Cardiac fibroblast (primary cell): Measurements from ENCODE around the gene GPR33.

Experiments used
- DNase-seq, 2 donors: peaks; one replicate each; pipeline versions ENCODE4 v3.0.0 to v3.0.0-alpha.2; 2010; ENCODE audit warnings: low read depth in 2 of 2
- H3K4me3 ChIP-seq, 2 donors: replicated peaks in 1 of 2; 1 replicate in 1 of 2; 2 replicates in 1 of 2; pipeline ENCODE4 v1.5.1; 2011; ENCODE audit warnings: low read depth in 2 of 2, low read length in 2 of 2, mild to moderate bottlenecking in 2 of 2, moderate library complexity in 1 of 2
- TF ChIP-seq, protein P1 (sequence below): IDR thresholded peaks from one replicate; pipeline ENCODE4 v1.5.1; 2011; ENCODE audit warnings: low read depth, mild to moderate bottlenecking, low read length, inconsistent platforms

GPR33 gene

DNA sequence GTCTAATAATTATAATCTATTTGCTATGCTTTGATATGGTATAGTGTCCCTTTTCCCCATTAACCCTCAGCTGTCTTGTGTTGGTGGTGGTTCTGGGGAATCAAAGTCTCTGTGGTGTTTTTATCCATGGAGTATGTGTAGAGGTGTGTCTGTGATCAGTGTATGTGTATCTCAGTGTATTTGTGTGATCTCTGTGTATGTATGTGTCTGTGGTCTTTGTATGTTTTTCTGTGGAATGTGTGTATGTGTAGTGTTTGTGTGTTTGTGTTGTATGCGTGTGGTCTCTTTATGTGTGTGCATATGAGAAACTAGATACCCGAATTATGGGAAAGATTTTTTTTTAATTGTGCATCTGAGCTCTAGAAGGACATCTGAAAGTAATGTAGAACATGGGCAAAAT lies 1.1 kb downstream of the GPR33 start:
- TF ChIP-seq, protein P1, sequence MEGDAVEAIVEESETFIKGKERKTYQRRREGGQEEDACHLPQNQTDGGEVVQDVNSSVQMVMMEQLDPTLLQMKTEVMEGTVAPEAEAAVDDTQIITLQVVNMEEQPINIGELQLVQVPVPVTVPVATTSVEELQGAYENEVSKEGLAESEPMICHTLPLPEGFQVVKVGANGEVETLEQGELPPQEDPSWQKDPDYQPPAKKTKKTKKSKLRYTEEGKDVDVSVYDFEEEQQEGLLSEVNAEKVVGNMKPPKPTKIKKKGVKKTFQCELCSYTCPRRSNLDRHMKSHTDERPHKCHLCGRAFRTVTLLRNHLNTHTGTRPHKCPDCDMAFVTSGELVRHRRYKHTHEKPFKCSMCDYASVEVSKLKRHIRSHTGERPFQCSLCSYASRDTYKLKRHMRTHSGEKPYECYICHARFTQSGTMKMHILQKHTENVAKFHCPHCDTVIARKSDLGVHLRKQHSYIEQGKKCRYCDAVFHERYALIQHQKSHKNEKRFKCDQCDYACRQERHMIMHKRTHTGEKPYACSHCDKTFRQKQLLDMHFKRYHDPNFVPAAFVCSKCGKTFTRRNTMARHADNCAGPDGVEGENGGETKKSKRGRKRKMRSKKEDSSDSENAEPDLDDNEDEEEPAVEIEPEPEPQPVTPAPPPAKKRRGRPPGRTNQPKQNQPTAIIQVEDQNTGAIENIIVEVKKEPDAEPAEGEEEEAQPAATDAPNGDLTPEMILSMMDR: no peak
- no peak for DNase-seq
- no peak overlapping the region for H3K4me3 ChIP-seq

DNA sequence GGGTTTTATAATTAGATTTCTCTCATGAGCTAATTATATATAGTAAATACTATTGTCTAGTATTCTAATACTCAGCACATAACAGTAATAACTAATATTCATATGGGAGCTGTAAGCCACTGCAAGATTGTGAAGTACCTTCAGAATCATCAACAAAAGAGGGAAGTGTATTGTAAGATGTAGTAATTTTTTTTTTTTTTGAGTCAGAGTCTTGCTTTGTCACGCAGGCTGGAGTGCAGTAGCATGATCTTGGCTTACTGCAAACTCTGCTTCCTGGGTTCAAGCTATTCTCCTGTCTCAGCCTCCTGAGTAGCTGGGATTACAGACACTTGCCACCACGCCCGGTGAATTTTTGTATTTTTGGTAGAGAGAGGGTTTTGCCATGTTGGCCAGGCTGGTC lies 3.1 kb downstream of the GPR33 start:
- no peak overlapping the region for H3K4me3 ChIP-seq
- DNase-seq: no peak

DNA sequence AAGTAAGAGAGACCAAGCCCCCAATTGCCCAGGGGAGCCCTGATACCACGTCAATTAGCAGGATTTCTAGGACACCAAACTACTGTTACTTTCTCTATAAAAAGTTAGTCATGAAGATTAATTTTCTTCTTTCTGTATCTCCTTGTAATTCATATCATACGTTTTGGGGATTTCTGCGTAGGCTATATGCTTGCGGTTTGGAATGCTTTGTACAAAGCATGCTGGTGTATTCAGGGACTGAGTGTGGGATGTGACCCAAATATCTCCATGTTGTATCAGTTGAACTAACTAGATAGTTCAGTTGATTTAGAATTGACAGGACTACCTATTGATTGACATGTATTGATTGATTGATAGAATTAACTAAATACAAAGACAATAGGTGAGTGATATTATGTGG lies 7.7 kb downstream of the GPR33 start:
- TF ChIP-seq, protein P1: no peak
- DNase-seq: no peak
- no peak overlapping the region for H3K4me3 ChIP-seq

More for the DNA sequence above, 3.1 kb downstream of the GPR33 start:
- TF ChIP-seq, protein P1: no peak

DNA sequence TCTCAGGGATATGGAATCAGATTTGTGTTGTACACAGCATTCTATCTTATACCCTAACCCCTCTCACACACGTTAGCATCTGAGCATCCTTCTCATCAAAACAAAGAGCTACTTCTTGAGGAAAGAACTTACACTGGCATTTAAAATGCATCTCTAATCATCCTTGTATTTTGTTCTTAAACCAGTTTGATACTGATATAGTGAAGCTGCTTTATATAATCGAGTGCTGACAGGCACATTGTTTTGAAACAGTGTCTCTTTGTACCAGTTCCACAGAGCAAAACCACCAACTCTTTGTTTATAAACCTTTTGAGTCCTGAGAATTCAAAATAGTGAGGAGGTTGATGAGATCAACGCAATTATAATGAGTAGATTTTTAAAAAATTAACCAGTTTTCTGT lies 8.8 kb downstream of the GPR33 start:
- TF ChIP-seq, protein P1: no peak
- H3K4me3 ChIP-seq: no peak overlapping the region
- no peak for DNase-seq

DNA sequence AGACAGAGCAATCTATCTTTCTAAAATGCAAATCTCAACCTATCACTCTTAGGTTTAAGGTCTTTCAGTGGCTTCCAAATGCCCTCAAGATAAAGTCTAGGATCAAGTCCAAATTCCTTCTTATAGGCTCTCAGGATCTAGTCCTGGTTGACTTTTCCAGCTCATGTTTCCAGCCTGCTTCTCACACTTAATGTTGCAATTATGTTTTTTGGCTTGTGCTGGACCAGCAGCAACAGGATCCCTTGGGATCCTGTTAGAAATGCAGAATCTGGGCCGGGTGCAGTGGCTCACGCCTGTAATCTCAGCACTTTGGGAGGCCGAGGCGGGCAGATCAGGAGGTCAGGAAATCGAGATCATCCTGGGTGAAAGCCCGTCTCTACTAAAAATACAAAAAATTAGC lies 10.6 kb downstream of the GPR33 start:
- H3K4me3 ChIP-seq: no peak overlapping the region
- DNase-seq: peak; percentile 5 to 37
- TF ChIP-seq, protein P1: no peak

DNA sequence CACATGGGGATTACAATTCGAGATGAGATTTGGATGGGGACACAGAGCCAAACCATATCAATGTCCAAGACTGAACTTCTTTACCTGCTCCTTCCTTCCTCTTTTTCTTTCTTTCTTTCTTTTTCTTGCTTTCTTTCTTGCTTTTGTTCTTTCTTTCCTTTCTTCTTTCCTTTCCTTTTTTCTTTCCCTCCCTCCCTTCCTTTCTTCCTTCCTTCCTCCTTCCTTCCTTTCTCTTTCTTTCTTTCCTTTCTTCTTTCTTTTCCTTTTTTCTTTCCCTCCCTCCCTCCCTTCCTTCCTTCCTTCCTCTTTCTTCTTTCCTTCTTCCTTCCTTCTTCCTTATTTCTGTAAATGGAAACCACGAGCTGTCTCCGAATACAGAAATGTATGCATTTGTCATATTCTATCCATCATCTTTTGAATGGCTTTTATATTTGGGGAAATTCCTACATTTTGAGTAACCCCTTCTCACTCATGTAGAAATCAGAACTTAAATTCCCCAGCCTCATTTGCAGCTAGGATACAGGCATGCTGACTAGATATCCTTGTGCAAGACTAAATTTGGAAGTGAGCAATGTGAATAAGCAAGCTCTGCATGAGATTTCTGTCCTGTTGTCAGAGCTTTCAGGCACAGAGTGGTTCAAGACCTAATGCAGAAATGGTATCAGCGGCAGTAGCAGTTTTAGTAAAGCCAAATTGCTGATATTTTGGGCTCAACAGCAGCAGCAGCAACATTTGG lies 11.5 kb downstream of the GPR33 start:
- TF ChIP-seq, protein P1: no peak
- DNase-seq: peak; percentile 13 to 30
- no peak overlapping the region for H3K4me3 ChIP-seq

- TF ChIP-seq, protein P1: no peak
- no peak overlapping the region for H3K4me3 ChIP-seq
- DNase-seq: no peak
These were observed 21.3 kb downstream of the GPR33 start for GRCh38 chr14:31466554-31466953.
